ENCODE results near the gene BCL2L11. TPM values are rescaled to one million over a fixed set of nuclear protein-coding genes. Genes with fewer than 3 reads are reported as not detected.
"Not testable (repeated sequence)": the region's sequence is repeated elsewhere in the genome, so short reads cannot be mapped to it uniquely, and the experiment has no call there.

BCL2L11 gene, protein sequence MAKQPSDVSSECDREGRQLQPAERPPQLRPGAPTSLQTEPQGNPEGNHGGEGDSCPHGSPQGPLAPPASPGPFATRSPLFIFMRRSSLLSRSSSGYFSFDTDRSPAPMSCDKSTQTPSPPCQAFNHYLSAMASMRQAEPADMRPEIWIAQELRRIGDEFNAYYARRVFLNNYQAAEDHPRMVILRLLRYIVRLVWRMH
- 32.5 TPM for total RNA-seq (ENCODE audit: unreplicated experiment)
- long read RNA-seq, partial matches to known transcripts = 0 of 4 reads
- long read RNA-seq, other reads (novel, unspliced or antisense) = 3 of 4 reads

DNA sequence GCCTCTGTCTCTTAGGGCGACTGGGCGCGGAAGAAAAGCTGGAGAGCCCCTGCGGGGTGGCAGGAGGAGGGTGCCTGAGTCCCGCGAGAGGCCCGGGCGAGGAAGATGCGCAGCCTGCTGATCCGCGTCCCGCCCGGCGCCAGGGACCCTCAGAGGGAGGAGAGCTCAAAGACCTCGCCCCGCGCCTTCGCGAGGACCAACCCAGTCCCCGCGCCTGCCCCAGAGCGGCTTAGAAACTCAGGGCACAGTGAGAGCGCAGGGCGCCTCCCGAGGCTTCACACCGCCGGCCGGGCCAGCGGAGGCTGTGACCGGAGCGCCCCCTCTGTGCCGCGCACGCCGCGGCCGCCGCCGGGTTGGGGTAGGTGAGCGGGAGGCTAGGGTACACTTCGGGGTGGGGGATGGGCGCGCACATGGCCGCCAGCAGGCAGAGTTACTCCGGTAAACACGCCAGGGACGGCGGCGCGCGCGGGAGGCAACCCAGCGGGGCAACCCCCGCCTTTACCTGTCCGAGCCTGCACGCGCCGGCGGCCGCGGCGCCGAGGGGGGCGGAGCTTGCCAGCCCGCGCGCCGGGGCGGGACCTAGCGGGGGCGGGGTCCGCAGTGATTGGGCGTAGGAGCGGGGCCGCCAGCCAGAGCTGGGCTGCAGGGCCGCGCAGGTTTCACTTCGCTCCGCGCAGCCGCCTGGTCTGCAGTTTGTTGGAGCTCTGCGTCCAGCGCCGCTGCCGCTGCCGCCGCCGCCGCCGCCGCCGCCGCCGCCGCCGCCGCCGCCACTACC lies at the start of gene BCL2L11:
BCL2L11 (plus strand) TSS at position 662 of the 775 bp plus-strand sequence. CDS start 2,832 bp downstream, outside the sequence.
- H3K9me3 Mint-ChIP-seq (ENCODE audit: unreplicated experiment) = no peaks in the 10 kb centered on the region
- no peak within 1 kb of the TSS for H3K27ac Mint-ChIP-seq (ENCODE audit: unreplicated experiment)
- peaks cover 16% of the 10 kb centered on the region for H3K4me1 Mint-ChIP-seq (ENCODE audit: unreplicated experiment)
- H3K27me3 Mint-ChIP-seq (ENCODE audit: unreplicated experiment) = peaks cover 31% of the 10 kb centered on the region
- peak; percentile 90 for DNase-seq (ENCODE audit: low spot score)
- peak within 1 kb of the TSS; percentile 96 for H3K4me3 Mint-ChIP-seq (ENCODE audit: unreplicated experiment)
- TF ChIP-seq, protein P1, sequence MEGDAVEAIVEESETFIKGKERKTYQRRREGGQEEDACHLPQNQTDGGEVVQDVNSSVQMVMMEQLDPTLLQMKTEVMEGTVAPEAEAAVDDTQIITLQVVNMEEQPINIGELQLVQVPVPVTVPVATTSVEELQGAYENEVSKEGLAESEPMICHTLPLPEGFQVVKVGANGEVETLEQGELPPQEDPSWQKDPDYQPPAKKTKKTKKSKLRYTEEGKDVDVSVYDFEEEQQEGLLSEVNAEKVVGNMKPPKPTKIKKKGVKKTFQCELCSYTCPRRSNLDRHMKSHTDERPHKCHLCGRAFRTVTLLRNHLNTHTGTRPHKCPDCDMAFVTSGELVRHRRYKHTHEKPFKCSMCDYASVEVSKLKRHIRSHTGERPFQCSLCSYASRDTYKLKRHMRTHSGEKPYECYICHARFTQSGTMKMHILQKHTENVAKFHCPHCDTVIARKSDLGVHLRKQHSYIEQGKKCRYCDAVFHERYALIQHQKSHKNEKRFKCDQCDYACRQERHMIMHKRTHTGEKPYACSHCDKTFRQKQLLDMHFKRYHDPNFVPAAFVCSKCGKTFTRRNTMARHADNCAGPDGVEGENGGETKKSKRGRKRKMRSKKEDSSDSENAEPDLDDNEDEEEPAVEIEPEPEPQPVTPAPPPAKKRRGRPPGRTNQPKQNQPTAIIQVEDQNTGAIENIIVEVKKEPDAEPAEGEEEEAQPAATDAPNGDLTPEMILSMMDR (IDR thresholded peaks at IDR 0.05; ENCODE audit: unreplicated experiment) = no peak
- H3K36me3 Mint-ChIP-seq (ENCODE audit: low read depth, unreplicated experiment) = peaks cover 5% of the 10 kb centered on the region

DNA sequence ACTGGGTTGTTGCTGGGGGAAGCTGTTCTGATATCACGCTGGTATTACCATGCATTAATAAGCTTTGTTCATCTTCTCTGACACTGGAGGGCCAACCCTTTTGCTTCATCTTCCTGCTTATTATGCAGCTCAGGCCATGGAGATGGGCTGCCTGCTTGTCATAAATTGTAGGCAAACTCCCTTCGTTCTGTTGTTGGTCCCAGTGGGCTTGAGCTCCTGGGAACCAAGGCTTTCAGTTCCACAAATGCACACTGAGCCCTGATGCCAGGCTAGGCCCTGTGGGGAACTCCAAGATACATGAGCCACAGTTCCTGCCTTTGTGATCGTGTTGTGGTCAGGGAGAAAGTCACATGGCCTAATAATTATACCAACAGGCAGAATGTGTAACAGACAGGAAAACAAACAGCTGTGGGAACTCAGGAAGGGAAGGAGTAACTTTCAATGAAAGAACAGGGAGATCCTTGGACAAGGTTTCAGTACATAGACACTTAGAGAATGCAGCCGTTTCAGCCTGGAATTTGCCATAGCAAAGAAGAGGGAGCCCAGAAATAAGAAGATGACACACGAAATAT lies 49.0 kb upstream of the BCL2L11 start:
- H3K36me3 Mint-ChIP-seq (ENCODE audit: low read depth, unreplicated experiment) = no peaks in the 10 kb centered on the region
- H3K9me3 Mint-ChIP-seq (ENCODE audit: unreplicated experiment) = peaks cover 5% of the 10 kb centered on the region
- TF ChIP-seq, protein P1 (IDR thresholded peaks at IDR 0.05; ENCODE audit: unreplicated experiment) = no peak
- no peak overlapping the region for H3K4me3 Mint-ChIP-seq (ENCODE audit: unreplicated experiment)
- no peaks in the 10 kb centered on the region for H3K27me3 Mint-ChIP-seq (ENCODE audit: unreplicated experiment)
- H3K27ac Mint-ChIP-seq (ENCODE audit: unreplicated experiment) = peak overlapping the region; percentile 95
- peaks cover 23% of the 10 kb centered on the region for H3K4me1 Mint-ChIP-seq (ENCODE audit: unreplicated experiment)
- DNase-seq (ENCODE audit: low spot score) = peak; percentile 36

DNA sequence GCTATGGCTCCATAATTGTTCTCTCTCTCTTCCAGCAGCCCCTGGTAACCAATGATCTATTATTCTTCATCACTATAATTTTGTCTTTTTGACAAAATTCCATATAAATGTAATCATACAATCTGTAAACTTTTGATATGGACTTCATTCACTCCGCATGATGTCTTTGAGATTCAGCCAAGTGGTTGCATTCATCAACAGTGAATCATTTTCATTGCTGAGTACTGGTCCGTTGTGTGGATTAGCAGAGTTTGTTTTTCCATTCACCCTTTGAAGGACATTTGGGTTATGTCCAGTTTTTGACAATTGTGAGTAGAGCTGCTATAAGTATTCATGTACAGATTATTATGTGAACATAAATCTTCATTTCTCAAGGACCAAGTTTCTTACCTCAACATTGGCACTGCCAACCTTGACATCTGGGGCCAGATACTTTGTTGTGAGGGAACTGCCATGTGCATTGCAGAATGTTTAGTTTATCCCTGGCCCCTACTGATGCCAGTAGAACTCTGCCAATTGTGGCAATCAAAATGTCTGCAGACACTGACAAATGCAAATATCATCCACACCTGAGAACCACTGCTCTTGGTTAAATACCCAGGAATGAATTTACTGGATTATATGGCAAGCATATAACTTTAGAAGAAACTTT lies 48.4 kb upstream of the BCL2L11 start:
- TF ChIP-seq, protein P1 (IDR thresholded peaks at IDR 0.05; ENCODE audit: unreplicated experiment) = no peak
- peaks cover 5% of the 10 kb centered on the region for H3K9me3 Mint-ChIP-seq (ENCODE audit: unreplicated experiment)
- H3K27me3 Mint-ChIP-seq (ENCODE audit: unreplicated experiment) = no peaks in the 10 kb centered on the region
- H3K4me1 Mint-ChIP-seq (ENCODE audit: unreplicated experiment) = peaks cover 25% of the 10 kb centered on the region
- no peak for DNase-seq (ENCODE audit: low spot score)
- no peak overlapping the region for H3K4me3 Mint-ChIP-seq (ENCODE audit: unreplicated experiment)
- H3K27ac Mint-ChIP-seq (ENCODE audit: unreplicated experiment) = peak overlapping the region; percentile 95
- H3K36me3 Mint-ChIP-seq (ENCODE audit: low read depth, unreplicated experiment) = no peaks in the 10 kb centered on the region

DNA sequence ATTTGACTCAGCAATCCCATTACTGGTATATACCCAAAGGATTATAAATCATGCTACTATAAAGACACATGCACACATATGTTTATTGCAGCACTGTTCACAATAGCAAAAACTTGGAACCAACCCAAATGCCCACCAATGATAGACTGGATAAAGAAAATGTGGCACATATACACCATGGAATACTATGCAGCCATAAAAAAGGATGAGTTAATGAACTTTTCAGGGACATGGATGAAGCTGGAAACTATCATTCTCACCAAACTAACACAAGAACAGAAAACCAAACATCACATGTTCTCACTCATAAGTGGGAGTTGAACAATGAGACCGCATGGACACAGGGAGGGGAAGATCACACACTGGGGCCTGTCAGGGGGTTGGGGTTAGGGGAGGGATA lies 38.1 kb upstream of the BCL2L11 start:
- not testable (repeated sequence) for DNase-seq (ENCODE audit: low spot score); H3K9me3 Mint-ChIP-seq (ENCODE audit: unreplicated experiment); H3K27ac Mint-ChIP-seq (ENCODE audit: unreplicated experiment); H3K27me3 Mint-ChIP-seq (ENCODE audit: unreplicated experiment); H3K4me3 Mint-ChIP-seq (ENCODE audit: unreplicated experiment); H3K36me3 Mint-ChIP-seq (ENCODE audit: low read depth, unreplicated experiment)
- peaks cover 11% of the 10 kb centered on the region for H3K4me1 Mint-ChIP-seq (ENCODE audit: unreplicated experiment)

DNA sequence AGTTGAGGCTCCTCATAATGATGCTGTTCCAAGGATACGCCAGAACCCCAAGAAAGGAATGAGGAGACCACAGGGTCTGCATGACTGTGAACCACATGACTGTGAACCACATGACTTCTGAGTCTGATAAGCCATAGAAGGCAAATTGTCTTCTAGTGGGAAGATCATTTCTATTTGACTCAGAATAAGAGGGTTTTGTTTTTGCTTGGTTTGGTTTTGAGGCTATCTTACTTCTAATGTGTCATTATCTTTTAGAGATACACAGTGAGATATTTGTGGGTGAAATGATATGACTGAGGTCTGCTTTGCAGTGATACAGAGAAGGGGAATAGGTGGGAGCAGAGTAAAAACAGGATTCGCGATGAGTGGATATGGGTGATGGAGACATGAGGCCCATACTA lies 28.9 kb upstream of the BCL2L11 start:
- H3K27ac Mint-ChIP-seq (ENCODE audit: unreplicated experiment) = no peak overlapping the region
- H3K36me3 Mint-ChIP-seq (ENCODE audit: low read depth, unreplicated experiment) = no peaks in the 10 kb centered on the region
- DNase-seq (ENCODE audit: low spot score) = no peak
- TF ChIP-seq, protein P1 (IDR thresholded peaks at IDR 0.05; ENCODE audit: unreplicated experiment) = no peak
- H3K27me3 Mint-ChIP-seq (ENCODE audit: unreplicated experiment) = peaks cover 2% of the 10 kb centered on the region
- no peak overlapping the region for H3K4me3 Mint-ChIP-seq (ENCODE audit: unreplicated experiment)
- no peaks in the 10 kb centered on the region for H3K4me1 Mint-ChIP-seq (ENCODE audit: unreplicated experiment)
- no peaks in the 10 kb centered on the region for H3K9me3 Mint-ChIP-seq (ENCODE audit: unreplicated experiment)
